ENCODE data around the gene JKAMP. TPM values are rescaled to one million over a fixed set of nuclear protein-coding genes. Genes with fewer than 3 reads are reported as not detected.

Gene JKAMP
- polyA plus RNA-seq, 1 donor (not counting 4 experiments of a cell fraction or from before 2014, with no cell fraction given) = 166 TPM

DNA sequence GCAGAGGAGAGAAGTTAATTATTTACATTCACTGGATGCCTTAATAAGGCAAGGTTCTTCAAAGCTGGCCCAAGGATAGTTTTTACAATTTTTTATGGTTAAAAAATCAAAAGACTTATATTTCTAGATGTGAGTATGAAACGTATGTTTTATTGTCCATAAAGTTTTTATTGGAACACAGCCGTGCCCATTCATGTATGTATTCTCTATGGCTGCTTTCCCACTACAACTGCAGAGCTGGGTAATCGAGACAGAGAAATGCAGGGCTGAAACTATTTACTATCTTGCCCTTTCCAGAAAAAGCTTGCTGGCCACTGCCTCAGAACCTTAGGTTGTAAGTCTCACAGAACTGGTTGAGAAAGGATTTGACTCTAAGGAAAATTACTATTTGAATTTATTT lies 16.4 kb downstream of the JKAMP start:
- no peak overlapping the region for H2AFZ ChIP-seq (ENCODE audit: control insufficient read depth, low read length)
- TF ChIP-seq EZH2 (IDR thresholded peaks at IDR 0.05; ENCODE audit: low read length) = no peak
- TF ChIP-seq, protein P1, sequence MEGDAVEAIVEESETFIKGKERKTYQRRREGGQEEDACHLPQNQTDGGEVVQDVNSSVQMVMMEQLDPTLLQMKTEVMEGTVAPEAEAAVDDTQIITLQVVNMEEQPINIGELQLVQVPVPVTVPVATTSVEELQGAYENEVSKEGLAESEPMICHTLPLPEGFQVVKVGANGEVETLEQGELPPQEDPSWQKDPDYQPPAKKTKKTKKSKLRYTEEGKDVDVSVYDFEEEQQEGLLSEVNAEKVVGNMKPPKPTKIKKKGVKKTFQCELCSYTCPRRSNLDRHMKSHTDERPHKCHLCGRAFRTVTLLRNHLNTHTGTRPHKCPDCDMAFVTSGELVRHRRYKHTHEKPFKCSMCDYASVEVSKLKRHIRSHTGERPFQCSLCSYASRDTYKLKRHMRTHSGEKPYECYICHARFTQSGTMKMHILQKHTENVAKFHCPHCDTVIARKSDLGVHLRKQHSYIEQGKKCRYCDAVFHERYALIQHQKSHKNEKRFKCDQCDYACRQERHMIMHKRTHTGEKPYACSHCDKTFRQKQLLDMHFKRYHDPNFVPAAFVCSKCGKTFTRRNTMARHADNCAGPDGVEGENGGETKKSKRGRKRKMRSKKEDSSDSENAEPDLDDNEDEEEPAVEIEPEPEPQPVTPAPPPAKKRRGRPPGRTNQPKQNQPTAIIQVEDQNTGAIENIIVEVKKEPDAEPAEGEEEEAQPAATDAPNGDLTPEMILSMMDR (optimal IDR thresholded peaks at IDR 0.05 in 1 of 3, IDR thresholded peaks at IDR 0.05 in 1 of 3, conservative IDR thresholded peaks at IDR 0.05 in 1 of 3; ENCODE audit: extremely low read depth in 1 of 3, insufficient read depth in 2 of 3, low read length in 3 of 3) = no peak
- H3K4me1 ChIP-seq (ENCODE audit: control insufficient read depth, extremely low read depth, insufficient read depth, low read length) = no peaks in the 10 kb centered on the region
- no peaks in the 10 kb centered on the region for H3K27me3 ChIP-seq (ENCODE audit: control insufficient read depth, extremely low read depth, insufficient read depth, low read length)
- H3K79me2 ChIP-seq (ENCODE audit: control insufficient read depth, insufficient read depth, low read length) = no peaks in the 10 kb centered on the region
- no peaks in the 10 kb centered on the region for H3K9me1 ChIP-seq (ENCODE audit: control insufficient read depth, extremely low read depth, insufficient read depth, low read length)
- DNase-seq (ENCODE audit: low read depth, low spot score) = no peak
- dilution Hi-C loops (cut with MboI; ENCODE audit: extremely low pct_ligation_motif_present, low sequenced_read_pairs) = no loop called here
- H3K36me3 ChIP-seq (ENCODE audit: control insufficient read depth in 2 of 2, extremely low read depth in 1 of 2, insufficient read depth in 2 of 2, low read length in 2 of 2) = peaks cover 1 to 3% of the 10 kb centered on the region in 2 experiments
- no peak overlapping the region for H3K4me2 ChIP-seq (ENCODE audit: control insufficient read depth, extremely low read depth, insufficient read depth, low read depth, low read length)
- no peaks in the 10 kb centered on the region for H4K20me1 ChIP-seq (ENCODE audit: control insufficient read depth, extremely low read depth, insufficient read depth, low read length)
- no peak for FAIRE-seq
- H3K9me3 ChIP-seq (ENCODE audit: control insufficient read depth, low read depth, low read length) = no peaks in the 10 kb centered on the region
- H3K27ac ChIP-seq (ENCODE audit: control insufficient read depth, insufficient read depth, low read length) = no peak overlapping the region
- H3K9ac ChIP-seq (ENCODE audit: control insufficient read depth, extremely low read depth, insufficient read depth, low read length) = no peak overlapping the region
- no peak overlapping the region for H3K4me3 ChIP-seq (ENCODE audit: control insufficient read depth in 2 of 3, extremely low read depth in 1 of 3, insufficient read depth in 2 of 3, low read depth in 1 of 3, low read length in 3 of 3)

DNA sequence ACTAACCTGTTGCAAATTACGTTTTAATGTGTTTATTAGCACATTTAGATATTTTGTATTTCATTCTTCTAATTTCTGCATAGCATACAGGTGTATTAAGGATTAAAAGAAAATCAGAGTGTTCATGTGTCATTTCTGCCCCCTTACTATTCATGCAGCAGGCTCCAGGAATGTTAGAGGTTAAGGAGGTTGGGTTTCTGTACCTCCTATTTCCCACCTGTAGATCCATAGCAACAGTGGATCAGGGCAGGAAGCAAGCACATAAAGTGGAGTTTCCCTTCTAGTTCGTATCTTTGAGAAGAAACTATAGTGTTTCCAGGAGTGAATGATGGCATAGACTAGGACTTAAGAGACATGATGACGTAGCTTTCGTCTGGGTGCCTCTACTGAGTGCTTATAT lies 18.9 kb downstream of the JKAMP start:
- H3K9me3 ChIP-seq (ENCODE audit: control insufficient read depth, low read depth, low read length) = no peaks in the 10 kb centered on the region
- H3K4me1 ChIP-seq (ENCODE audit: control insufficient read depth, extremely low read depth, insufficient read depth, low read length) = no peaks in the 10 kb centered on the region
- no peaks in the 10 kb centered on the region for H3K9me1 ChIP-seq (ENCODE audit: control insufficient read depth, extremely low read depth, insufficient read depth, low read length)
- FAIRE-seq (no peak), DNase-seq (ENCODE audit: low read depth, low spot score) (no peak)
- H2AFZ ChIP-seq (ENCODE audit: control insufficient read depth, low read length) = no peak overlapping the region
- no peak overlapping the region for H3K9ac ChIP-seq (ENCODE audit: control insufficient read depth, extremely low read depth, insufficient read depth, low read length)
- H3K4me2 ChIP-seq (ENCODE audit: control insufficient read depth, extremely low read depth, insufficient read depth, low read depth, low read length) = no peak overlapping the region
- dilution Hi-C loops (cut with MboI; ENCODE audit: extremely low pct_ligation_motif_present, low sequenced_read_pairs) = no loop called here
- peaks cover 1 to 3% of the 10 kb centered on the region in 2 experiments for H3K36me3 ChIP-seq (ENCODE audit: control insufficient read depth in 2 of 2, extremely low read depth in 1 of 2, insufficient read depth in 2 of 2, low read length in 2 of 2)
- TF ChIP-seq, protein P1 (optimal IDR thresholded peaks at IDR 0.05 in 1 of 3, IDR thresholded peaks at IDR 0.05 in 1 of 3, conservative IDR thresholded peaks at IDR 0.05 in 1 of 3; ENCODE audit: extremely low read depth in 1 of 3, insufficient read depth in 2 of 3, low read length in 3 of 3) = no peak
- TF ChIP-seq EZH2 (IDR thresholded peaks at IDR 0.05; ENCODE audit: low read length) = no peak
- no peak overlapping the region for H3K27ac ChIP-seq (ENCODE audit: control insufficient read depth, insufficient read depth, low read length)
- no peaks in the 10 kb centered on the region for H4K20me1 ChIP-seq (ENCODE audit: control insufficient read depth, extremely low read depth, insufficient read depth, low read length)
- no peak overlapping the region for H3K4me3 ChIP-seq (ENCODE audit: control insufficient read depth in 2 of 3, extremely low read depth in 1 of 3, insufficient read depth in 2 of 3, low read depth in 1 of 3, low read length in 3 of 3)
- no peaks in the 10 kb centered on the region for H3K27me3 ChIP-seq (ENCODE audit: control insufficient read depth, extremely low read depth, insufficient read depth, low read length)
- H3K79me2 ChIP-seq (ENCODE audit: control insufficient read depth, insufficient read depth, low read length) = no peaks in the 10 kb centered on the region
